Nucleus accumbens (tissue), 56 donors: Measurements from ENCODE around the gene SOSTDC1.
A peak's percentile ranks its signal among the peaks of the same experiment; 100 is the strongest.
"Not testable (repeated sequence)": the region's sequence is repeated elsewhere in the genome, so short reads cannot be mapped to it uniquely, and the experiment has no call there.

Experiments
- DNase-seq, 56 donors: peaks; one replicate each; lab custom pipeline; 2025; lab: John Stamatoyannopoulos, UW

Gene SOSTDC1, protein sequence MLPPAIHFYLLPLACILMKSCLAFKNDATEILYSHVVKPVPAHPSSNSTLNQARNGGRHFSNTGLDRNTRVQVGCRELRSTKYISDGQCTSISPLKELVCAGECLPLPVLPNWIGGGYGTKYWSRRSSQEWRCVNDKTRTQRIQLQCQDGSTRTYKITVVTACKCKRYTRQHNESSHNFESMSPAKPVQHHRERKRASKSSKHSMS

GRCh38 chr7:16465469-16466361 is at the start of gene SOSTDC1:
Gene SOSTDC1 (minus strand): TSS chr7:16465738. CDS start chr7:16465668, 70 bp downstream.
- no peak for DNase-seq

DNA sequence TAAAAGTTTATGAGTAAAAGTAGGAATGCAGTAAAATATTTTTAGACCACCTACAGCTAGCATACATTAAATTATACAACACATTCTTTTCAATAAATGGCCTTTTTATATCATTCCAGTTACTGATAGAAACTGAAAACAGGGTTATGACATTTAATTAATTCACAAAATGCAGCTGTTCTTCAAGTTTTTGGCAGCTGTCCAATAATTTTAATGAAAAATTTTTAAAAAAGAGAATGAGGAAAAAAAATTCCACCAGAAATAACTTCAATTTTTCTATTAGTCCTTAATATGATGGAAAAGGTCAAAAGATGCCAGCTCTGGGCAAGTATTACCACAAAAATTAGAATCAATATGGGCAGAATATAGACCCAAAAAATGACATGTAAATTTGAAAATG is 49.2 kb upstream of the SOSTDC1 start:
- no peak for DNase-seq

DNA sequence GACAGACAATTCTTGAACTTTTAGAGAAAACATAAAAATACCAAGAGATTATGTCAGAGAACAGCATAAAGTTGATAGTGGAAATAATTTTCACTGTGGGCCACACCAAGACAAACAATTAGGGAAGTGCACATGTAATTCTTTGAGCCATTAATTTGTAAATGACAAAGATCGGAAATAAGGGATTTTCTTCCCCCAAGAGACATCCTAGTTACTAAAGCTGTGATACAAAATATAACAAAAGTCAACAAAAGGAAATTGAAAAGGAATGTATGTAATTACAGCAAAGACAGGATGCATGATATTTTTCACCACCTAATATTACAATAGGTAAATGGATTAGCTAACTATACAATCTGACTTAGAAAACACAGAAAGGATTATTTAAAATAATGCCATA is 48.7 kb upstream of the SOSTDC1 start:
- no peak for DNase-seq

GRCh38 chr7:16512097-16512496 is 46.6 kb upstream of the SOSTDC1 start:
- no peak for DNase-seq

GRCh38 chr7:16511314-16511713 is 45.8 kb upstream of the SOSTDC1 start:
- DNase-seq: no peak

DNA sequence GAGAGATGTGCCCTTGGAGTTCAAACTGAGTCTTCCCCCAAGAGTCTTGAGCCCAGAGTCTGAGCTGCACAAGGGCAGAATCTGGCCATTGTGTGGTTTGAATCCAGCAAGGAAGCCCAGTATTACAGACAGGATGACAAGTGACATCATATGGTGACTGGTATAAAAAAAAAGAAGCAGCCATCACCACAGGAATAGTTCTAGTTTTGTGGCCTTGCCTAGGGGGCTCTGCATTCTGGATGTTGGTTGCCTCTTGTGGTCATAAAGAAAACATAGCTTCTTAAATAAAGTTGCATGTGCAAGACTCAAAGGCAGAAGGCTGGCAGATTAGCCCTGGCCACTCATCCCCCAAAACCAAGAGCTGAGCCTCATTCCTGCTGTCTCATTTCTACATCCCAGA is 44.3 kb upstream of the SOSTDC1 start:
- no peak for DNase-seq

DNA sequence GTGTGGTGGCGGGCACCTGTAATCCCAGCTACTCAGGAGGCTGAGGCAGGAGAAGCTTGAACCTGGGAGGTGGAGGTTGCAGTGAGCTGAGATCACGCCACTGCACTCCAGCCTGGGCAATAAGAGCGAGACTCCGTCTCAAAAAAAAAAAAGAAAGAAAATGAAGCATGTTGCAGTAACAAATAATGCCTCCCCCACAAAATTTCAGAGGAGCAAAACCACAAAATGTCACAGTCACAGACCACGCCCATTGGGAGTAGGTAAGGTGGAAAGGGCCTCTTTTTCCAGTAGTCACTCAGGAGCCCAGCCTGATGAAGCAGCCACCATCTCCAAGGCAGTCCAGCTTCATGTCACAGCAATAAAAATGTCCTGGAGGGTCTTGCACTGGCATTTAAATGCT is 40.9 kb upstream of the SOSTDC1 start:
- not testable (repeated sequence) for DNase-seq

DNA sequence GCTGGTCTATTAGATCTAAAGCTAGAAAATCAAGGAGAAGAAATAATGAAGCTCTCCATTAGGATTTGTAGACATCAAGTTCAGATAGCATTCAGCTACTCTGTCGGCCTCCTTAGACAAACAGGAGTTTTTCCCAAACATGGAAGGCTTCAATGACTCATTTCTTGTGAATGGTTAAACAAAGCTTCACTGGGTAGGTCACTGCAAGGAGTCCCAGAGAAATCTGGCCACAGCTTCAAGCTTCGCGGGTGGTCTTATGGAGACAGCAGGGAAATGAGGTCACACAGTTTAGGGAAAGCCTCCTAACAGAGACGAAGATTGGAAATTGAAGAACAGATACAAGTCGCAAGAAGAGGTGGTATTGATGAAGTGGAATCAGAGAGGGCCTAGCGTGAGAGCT is 38.5 kb upstream of the SOSTDC1 start:
- DNase-seq: no peak

DNA sequence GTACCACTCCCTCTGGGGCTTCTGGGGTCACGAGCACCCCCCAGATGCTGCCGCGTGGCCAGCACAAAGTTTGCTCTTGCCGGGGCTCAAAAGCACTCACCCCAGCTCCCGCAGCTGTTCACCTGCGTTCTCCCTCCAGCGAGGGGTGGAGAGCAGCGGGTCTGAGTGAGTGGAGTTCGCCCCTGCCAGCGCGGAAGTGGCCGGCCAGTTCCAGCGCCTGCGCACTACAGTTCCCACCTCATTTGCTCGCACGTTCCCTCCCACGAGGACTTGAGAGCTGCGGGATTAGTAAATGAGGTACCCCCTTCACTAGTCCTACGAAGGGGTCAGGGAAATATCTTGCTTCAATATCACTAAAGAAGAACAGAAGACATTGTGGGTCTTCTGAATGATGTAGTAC is 36.8 kb upstream of the SOSTDC1 start:
- no peak for DNase-seq

DNA sequence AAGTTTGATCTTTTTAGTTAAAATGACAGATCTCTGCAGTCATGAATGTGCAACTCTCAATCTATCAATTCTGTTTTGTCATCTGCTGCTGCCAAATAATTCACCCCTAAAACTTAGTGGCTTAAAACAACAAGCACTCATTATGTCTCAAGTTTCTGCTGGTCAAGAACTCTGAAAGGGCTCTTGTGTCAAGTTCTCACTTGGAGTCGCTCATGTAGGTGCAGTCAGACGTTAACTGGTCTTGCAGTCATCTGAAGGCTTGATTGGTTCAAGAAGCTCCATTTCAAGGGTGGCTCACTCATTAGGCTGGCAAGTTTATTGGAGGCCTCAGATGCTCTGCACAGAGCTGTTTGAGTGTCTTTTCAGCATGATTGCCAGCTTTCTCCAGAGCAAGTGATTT is 32.6 kb upstream of the SOSTDC1 start:
- DNase-seq: no peak

DNA sequence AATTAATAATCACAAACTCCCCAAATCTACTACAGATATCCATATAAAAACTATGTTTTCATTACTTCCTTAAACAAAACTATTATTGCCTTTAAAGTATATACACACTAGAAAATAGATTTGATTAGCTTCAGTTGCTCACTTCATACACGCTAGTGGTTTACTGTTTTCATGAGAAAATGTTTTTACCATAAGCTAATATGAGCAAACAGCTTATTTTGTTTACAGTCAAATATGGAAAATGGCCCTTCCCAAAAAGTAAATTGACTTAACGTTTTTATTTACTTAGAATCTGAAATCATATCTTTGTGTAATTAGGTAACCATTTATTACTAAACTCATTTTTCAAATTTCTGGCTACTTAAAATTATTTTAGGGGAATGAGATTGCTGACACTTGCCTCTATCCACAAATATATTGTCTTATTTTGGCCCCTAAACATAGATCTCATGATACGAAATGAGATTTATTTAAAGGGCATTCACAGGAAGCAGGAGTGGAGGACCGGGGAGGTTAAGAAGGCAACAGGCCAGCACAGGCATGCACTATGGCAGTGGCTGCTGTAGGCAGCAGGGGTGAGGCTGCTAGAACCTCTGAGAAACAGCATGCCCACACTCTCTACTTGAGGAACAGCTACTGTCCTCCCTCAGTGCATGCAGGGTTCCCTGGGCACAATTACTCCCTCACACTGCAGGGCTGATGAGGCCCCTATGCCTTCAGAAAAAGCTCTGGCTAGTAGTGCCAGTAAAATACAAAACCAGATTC is 29.6 kb upstream of the SOSTDC1 start:
- DNase-seq: no peak

GRCh38 chr7:16494551-16494950 is 29.0 kb upstream of the SOSTDC1 start:
- DNase-seq: no peak

DNA sequence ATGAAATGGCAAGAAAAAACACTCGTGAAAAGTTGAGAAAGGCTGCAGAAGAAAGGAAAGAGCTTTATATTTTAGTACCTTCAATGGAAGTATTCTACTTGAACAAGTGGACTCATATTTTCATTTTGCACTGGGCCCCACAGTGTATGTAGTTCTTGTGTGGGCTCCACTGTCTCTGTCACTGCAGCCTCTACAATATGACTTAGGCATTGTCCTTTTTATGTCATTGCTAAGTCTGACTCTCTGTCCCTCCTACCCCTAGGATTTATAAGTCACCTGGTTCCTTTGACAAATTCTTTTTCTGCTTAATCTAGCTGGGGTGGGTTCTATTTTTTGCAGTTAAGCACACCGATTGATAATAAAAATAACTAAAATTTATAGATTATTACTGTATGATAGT is 27.7 kb upstream of the SOSTDC1 start:
- DNase-seq: no peak

- no peak for DNase-seq
These were observed 27.1 kb upstream of the SOSTDC1 start for GRCh38 chr7:16492513-16493062.

GRCh38 chr7:16491148-16491547 is 25.6 kb upstream of the SOSTDC1 start:
- DNase-seq: no peak

DNA sequence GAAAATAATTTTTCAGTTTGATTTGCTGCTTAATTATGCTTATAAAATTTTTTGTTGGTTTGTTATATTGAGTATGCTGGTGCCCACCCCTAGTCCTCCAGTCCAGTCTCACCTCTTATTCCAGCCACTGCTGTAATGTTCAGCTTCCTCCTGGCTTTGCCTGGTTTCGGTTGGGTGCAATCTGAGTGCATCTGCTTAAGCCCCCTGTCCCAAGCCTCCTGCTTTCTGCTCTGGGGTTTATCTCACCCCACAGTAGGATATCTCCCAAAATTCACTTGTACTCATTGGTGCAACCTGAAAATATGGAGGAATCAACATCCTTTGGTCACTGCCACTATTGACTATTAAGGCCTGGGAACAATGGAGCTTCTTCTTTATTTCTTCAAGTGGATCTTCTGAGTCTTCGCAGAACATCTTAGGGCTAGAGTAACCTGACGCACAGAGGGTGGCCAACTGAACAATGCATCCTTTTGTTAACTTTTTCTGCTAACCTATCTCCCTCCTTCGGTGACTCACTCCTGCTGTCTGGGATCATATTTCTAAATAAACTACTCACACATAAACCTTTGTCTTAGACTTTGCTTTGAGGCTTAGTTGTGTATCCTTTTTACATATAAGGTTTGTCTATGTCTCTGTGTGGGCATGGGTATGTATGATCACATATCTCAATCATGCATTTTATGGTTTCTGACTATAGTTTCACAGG is 19.1 kb upstream of the SOSTDC1 start:
- no peak for DNase-seq

GRCh38 chr7:16479591-16479990 is 14.1 kb upstream of the SOSTDC1 start:
- DNase-seq: no peak

GRCh38 chr7:16479161-16479560 is 13.6 kb upstream of the SOSTDC1 start:
- DNase-seq: no peak

DNA sequence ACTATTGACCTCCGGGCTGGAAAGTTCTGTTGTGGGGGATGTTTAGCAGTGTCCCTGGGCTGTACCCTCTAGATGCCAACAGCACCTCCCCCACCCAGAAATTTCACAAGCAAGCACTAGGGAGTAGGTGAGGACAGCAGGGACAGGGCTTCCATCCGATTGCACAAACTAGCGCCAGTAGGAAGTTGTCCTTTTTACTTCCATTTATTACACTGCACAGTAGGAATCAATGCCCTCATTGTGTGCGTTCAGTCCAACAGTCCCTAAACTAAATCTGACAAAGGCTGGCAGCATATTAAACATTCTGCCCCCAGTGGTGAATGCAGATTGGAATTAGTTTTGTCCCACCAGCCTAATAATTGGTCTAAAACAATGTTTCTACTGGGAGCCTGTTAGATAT is 6.4 kb upstream of the SOSTDC1 start:
- DNase-seq: peak in 5 of 56 donors; percentile 3 to 17 (median 9)

GRCh38 chr7:16463949-16464715 is 1.4 kb downstream of the SOSTDC1 start:
- no peak for DNase-seq
